TTC549 (cell line): Measurements from ENCODE around the gene IFT88.

Experiments used
- FAIRE-seq: peaks from 2 replicates; lab custom pipeline; 2012; peaks lifted over from hg19 to GRCh38; lab: Jason Lieb, UNC

Gene IFT88

GRCh38 chr13:20686863-20687579 is 120.1 kb downstream of the IFT88 start:
- FAIRE-seq = no peak

DNA sequence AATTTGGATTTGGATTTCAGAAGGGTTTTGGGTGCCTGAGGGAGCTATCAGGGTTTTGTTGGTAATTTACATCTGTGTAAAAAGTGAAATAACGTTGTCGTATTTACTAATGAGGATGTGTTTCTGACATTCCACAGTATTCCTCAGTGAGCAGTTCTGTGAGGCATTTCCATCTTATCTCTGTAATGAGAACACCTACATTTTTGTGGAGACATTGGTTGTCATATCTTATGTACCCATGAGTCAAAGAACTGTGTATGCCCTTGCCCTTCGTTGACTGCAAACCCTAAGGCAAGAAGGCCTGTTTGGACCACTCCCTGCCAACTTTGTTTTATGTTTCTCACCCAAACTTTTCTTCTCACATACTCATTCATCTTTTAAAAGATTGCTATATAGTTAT is 122.3 kb downstream of the IFT88 start:
- FAIRE-seq = no peak

- no peak for FAIRE-seq
Observed at GRCh38 chr13:20691616-20692015, 124.7 kb downstream of the IFT88 start.

- FAIRE-seq = no peak
Observed at GRCh38 chr13:20696073-20696472, 129.1 kb downstream of the IFT88 start.

DNA sequence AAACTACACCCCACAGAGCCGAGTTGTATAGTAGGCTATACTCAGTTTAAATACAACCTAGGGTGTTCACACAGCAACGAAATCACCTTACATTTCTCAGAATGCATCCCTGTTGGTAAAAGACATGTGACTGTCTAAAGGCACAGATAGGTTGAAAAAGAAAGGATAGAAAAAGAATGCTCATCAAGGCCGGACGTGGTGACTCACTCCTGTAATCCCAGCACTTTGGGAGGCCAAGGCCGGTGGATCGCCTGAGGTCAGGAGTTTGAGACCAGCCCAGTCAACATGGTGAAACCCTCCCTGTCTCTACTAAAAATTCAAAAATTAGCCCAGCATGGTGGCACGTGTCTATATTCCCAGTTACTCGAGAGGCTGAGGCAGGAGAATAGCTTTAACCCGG is 132.8 kb downstream of the IFT88 start:
- no peak for FAIRE-seq

DNA sequence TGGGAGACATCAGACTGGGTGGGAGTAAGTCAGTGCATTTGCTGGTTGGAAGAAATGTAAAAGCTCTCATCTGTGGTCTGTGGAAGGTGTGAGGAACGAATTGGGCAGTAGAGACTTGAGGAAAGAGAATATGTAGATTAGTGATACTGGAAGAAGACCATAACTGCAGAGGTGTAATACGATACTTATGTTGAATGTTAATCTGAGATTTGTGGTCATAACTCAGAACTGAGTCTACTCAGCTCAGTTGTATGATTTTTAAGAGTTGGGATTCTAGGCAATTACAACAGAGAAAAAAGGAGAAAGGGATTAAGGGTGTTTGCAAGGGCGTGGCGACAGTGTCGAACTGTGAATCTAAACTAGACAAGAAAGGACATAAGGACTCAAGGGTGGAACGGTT is 133.3 kb downstream of the IFT88 start:
- no peak for FAIRE-seq

GRCh38 chr13:20701461-20701860 is 134.5 kb downstream of the IFT88 start:
- no peak for FAIRE-seq

GRCh38 chr13:20702530-20702914 is 135.6 kb downstream of the IFT88 start:
- FAIRE-seq = no peak

- no peak for FAIRE-seq
Observed at GRCh38 chr13:20702915-20703779, 136.2 kb downstream of the IFT88 start, which contains the start of gene IL17D. IL17D (plus strand) TSS chr13:20703699; CDS start chr13:20704002, 303 bp downstream.

- FAIRE-seq = no peak
Observed at GRCh38 chr13:20703780-20704458, 137.0 kb downstream of the IFT88 start.

DNA sequence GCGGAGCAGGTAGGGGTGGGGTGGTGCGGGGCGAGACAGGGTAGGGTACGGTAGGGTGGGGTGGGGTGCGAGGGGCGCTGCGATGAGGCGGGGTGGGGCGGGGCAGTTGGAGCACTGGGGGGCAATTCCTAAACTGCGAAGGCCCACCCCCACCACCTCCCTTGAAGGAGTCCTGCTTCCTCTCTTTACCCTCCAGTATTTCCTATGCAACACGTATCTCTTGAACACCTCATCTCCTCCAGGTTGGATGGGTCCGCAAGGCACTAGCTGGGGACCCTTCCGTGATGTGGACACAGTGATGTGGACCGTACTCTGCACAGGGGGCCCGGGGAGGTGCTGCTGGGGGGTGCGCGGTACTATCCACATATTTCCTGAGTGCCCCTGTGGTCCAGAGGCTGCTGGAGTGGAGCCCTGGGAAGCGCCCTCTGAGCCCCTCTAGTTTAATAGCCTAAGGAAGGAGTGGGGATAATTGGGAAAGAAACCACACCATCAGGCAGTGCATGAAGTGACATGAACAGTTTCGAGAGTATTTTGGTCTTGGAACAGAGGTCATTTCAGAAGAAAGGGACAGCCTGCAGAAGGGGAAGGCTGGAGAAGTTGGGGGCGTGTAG is 137.6 kb downstream of the IFT88 start:
- no peak for FAIRE-seq

GRCh38 chr13:20706661-20707060 is 139.7 kb downstream of the IFT88 start:
- FAIRE-seq = no peak

GRCh38 chr13:20708216-20708615 is 141.3 kb downstream of the IFT88 start:
- FAIRE-seq = no peak

GRCh38 chr13:20709369-20709768 is 142.4 kb downstream of the IFT88 start:
- no peak for FAIRE-seq

GRCh38 chr13:20709782-20710181 is 142.8 kb downstream of the IFT88 start:
- FAIRE-seq = no peak

GRCh38 chr13:20711301-20712044 is 144.5 kb downstream of the IFT88 start:
- no peak for FAIRE-seq

DNA sequence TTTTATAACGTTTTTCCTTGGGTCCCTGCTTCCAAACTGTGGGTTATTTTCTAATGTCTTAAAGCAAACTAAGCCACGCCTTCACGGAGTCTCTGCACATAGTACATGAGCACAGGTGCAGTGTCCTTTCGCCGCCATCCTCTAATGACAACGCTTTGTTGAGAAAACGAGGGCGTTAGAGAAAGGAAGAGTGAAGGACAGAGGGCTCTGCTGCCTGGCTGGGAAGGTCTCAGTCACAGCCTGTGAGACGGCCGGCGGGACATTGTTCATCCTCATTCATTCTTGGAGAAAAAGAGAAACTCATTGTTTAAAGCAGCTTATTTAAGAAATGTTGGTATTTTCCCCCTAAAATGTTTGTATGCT is 146.0 kb downstream of the IFT88 start:
- no peak for FAIRE-seq

DNA sequence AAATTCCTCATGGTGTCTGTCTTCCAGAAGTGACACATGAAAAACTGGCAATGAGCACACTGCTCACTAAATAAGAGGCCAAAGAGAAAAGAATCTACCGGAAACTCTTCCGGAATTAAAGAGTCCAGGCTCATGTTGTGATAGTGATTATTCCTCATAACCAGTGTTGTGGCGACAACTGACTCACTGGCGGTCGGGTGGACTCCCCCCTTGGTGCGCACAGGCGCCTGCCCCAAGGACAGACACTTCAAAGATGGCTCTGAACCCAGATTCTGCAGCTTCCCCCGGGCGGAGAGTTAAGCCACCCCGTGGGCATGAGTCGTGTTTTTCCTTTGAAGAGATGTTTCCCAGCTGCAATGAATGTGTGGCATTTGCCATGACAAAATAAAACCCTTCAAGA is 146.8 kb downstream of the IFT88 start:
- FAIRE-seq = no peak

- FAIRE-seq = no peak
Observed at GRCh38 chr13:20714161-20714560, 147.2 kb downstream of the IFT88 start.

DNA sequence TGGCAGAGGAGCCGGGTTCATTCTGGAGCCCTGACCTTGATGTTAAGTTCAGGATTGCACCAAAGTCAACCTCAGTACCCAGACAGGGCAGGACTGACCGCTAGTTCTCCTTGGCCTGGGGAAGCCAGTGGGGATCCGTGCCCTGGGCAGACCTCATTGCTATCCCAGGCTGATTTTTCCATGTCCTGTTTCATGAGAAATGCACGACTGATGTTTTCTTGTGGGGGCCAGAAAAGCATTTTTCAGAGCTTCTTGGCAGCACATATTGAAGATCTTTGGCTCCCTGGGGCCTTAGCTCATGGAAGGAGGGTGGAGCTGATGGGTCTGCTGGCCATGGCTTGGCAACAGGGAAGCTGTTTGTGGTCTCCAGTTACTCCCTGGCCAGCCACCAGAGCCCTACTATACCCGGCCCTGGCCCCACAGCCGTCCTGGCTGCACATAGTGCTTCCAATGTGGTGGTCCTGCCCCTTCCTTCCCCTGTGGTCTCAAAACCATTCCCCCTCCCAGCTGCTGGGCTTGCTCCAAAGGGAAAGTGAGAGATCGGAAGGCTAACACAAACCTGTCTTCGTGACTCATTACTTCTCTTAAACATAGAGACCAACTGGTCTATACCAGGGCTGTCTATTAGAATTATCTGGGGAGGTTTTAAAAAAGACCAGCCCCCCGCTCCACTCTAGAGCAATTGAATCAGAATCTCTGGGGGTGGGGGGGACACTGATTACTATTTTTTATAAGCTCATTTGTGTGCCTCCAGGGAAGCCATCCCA is 147.8 kb downstream of the IFT88 start:
- no peak for FAIRE-seq

- FAIRE-seq = no peak
Observed at GRCh38 chr13:20715330-20715712, 148.4 kb downstream of the IFT88 start.
